Stomach (tissue), 9 donors: Measurements from ENCODE around the gene SELENOV. TPM values are rescaled to one million over a fixed set of nuclear protein-coding genes. Genes with fewer than 3 reads are reported as not detected.

ENCODE experiments used
- DNase-seq, 2 donors: peaks; one replicate each; pipeline versions ENCODE4 v3.0.0 to v3.0.0-alpha.2; 2013 to 2019
- H3K27ac ChIP-seq, 5 donors: fragments of 200-600 bp in 4 of 5; sonication (generic) in 4 of 5; one replicate each; pipeline ENCODE4 v1.5.1; 2013 to 2019; ENCODE audit warnings: mild to moderate bottlenecking in 1 of 5, moderate library complexity in 1 of 5
- H3K27me3 ChIP-seq, 3 donors: fragments of 200-600 bp; sonication (generic); one replicate each; pipeline ENCODE4 v1.5.1; 2017 to 2019; ENCODE audit warnings: mixed run types in 1 of 3
- H3K36me3 ChIP-seq, 4 donors: fragments of 200-600 bp; sonication (generic); 1 replicate in 3 of 4; 2 replicates in 1 of 4; pipeline ENCODE4 v1.5.1; 2016 to 2019
- H3K4me1 ChIP-seq, 4 donors: fragments of 200-600 bp; sonication (generic); one replicate each; pipeline ENCODE4 v1.5.1; 2016 to 2019
- H3K4me3 ChIP-seq, 4 donors: fragments of 200-600 bp; sonication (generic) in 3 of 4; one replicate each; pipeline ENCODE4 v1.5.1; 2016 to 2019; ENCODE audit warnings: mild to moderate bottlenecking in 1 of 4
- H3K9me3 ChIP-seq, 4 donors: fragments of 200-600 bp; sonication (generic); one replicate each; pipeline ENCODE4 v1.5.1; 2016 to 2019
- CTCF ChIP-seq, 7 experiments: fragments of 450-650 bp in 4 of 7; fragments of 200-600 bp in 3 of 7; sonication (generic) in 3 of 7; IDR thresholded peaks; one replicate each; pipeline ENCODE4 v1.5.1; 2016 to 2019; ENCODE audit warnings: antibody characterized with exemption in 7 of 7, control low read depth in 2 of 7, mild to moderate bottlenecking in 1 of 7
- EP300 ChIP-seq: sonication (generic); formaldehyde crosslinking; IDR thresholded peaks from one replicate; pipeline ENCODE4 v1.6.1; 2017; ENCODE audit warnings: antibody characterized with exemption
- POLR2A ChIP-seq, 4 donors: fragments of 450-650 bp; IDR thresholded peaks; one replicate each; pipeline ENCODE4 v1.6.1; 2016; ENCODE audit warnings: antibody characterized with exemption in 4 of 4, control low read depth in 2 of 4, mild to moderate bottlenecking in 1 of 4, moderate library complexity in 1 of 4
- POLR2AphosphoS5 ChIP-seq, 3 donors: sonication (generic); formaldehyde crosslinking; IDR thresholded peaks; one replicate each; pipeline ENCODE4 v1.6.1; 2016; ENCODE audit warnings: antibody characterized with exemption in 3 of 3
- WGBS, 5 donors: extraction: QIAGEN DNeasy Blood & Tissue Kit in 3 of 5; methylation state at CpG; one replicate each; pipeline versions ENCODE4 v1.1.5 to v1.1.7; 2013 to 2018; 5-methylcytosine and 5-hydroxymethylcytosine counted together
- intact Hi-C: fragments of 100-400 bp; cut with DNase I; formaldehyde crosslinking; loops from one replicate; pipeline ENCODE4 v1.15.1; 2023; ENCODE audit warnings: low total_unique reads
- polyA plus RNA-seq, 3 donors: library from polyadenylated mRNA; stranded (reverse); fragments of 200-250 nt; gene quantifications; one replicate each; pipeline ENCODE4 v1.2.3, GENCODE V29; 2013
- total RNA-seq, 5 donors: library from RNA; depleted of rRNA; stranded (reverse); fragments of >200 nt; gene quantifications; one replicate each; pipeline versions ENCODE4 v1.1.0 to v1.2.3, GENCODE V29; 2014 to 2016
- donor health status: healthy with polysubstance abuse.
- donor health status: Bipolar disorder and iron deficiency.
- donor health status: healthy.

Gene SELENOV
- total and polyA plus RNA-seq, 8 donors: not detected

DNA sequence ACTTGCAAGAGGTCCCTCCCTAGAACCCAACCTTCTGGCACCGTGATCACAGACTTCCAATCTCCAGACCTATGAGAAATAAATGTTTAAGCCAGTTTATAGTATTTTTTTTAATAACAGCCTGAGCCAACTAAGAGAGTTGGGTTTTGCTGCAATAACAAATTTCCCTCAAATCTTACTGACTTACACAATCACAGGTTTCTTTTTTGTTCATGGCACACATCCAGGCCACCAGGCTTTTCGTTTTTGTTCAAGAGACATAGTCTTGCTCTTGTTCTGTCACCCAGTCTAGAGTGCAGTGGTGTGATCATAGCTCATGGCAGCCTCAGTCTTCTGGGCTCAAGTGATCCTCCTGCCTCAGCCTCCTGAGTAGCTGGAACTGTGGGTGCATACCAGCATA, 2.0 kb upstream of the SELENOV start:
- no peak for DNase-seq
- no peak overlapping the region for H3K4me3 ChIP-seq
- no peaks in the 10 kb centered on the region for H3K9me3 ChIP-seq
- no peaks in the 10 kb centered on the region for H3K36me3 ChIP-seq
- TF ChIP-seq EP300 (no peak), POLR2A (IDR thresholded peaks at IDR 0.05) (no peak), POLR2AphosphoS5 (IDR thresholded peaks at IDR 0.05) (no peak), CTCF (IDR thresholded peaks at IDR 0.05) (no peak)
- H3K4me1 ChIP-seq: peaks cover 11 to 20% (median 17%) of the 10 kb centered on the region in 4 donors
- no peak overlapping the region for H3K27ac ChIP-seq
- peaks cover 18 to 97% (median 46%) of the 10 kb centered on the region in 3 donors for H3K27me3 ChIP-seq
- intact Hi-C loops: loop anchor here (5.0 kb wide), 1 partner anchor 941 kb away; no protein-coding TSS in a partner anchor
- WGBS, 5 donors: 54 to 67% (median 61%) methylated on average over 2 of the region's 2 CpGs

DNA sequence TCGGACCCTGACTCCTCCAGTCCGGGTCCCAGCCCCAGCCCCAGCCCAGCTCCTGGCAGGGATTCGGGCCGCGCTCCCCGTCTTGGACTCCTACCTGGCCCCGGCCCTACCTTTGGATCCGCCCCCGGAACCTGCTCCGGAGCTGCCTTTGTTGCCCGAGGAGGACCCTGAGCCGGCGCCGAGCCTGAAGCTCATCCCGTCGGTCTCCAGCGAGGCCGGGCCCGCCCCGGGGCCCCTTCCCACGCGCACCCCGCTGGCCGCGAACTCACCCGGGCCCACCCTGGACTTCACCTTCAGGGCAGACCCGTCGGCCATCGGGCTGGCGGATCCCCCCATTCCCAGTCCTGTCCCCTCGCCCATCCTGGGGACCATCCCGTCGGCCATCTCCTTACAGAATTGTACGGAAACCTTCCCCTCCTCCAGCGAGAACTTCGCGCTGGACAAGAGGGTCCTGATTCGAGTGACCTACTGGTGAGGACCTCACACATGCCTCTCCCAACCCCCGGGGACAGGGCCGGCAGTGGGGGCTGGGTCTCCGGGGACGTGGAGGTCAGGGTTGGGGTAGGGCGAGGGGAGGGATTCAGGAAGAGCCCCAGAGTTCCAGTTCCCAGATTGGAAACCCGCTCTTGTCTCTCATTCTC, 732 bp downstream of the SELENOV start:
- intact Hi-C loops: no loop called here
- TF ChIP-seq POLR2A (IDR thresholded peaks at IDR 0.05) (no peak), CTCF (IDR thresholded peaks at IDR 0.05) (no peak), EP300 (no peak), POLR2AphosphoS5 (IDR thresholded peaks at IDR 0.05) (no peak)
- Histone ChIP-seq H3K27me3 (peaks cover 18 to 82% (median 46%) of the 10 kb centered on the region in 3 donors), H3K36me3 (no peaks in the 10 kb centered on the region), H3K4me1 (peaks cover 11 to 20% (median 17%) of the 10 kb centered on the region in 4 donors), H3K9me3 (no peaks in the 10 kb centered on the region), H3K27ac (no peak overlapping the region), H3K4me3 (peak overlapping the region; percentile 30 to 46 (median 36))
- 2 to 5% (median 4%) methylated on average over 16 to 44 of the region's 44 CpGs for WGBS, 5 donors
- DNase-seq: no peak

- Histone ChIP-seq H3K4me3 (no peak overlapping the region), H3K9me3 (no peaks in the 10 kb centered on the region), H3K27ac (no peak overlapping the region), H3K36me3 (no peaks in the 10 kb centered on the region), H3K4me1 (peaks cover 11 to 20% (median 17%) of the 10 kb centered on the region in 4 donors), H3K27me3 (peaks cover 18 to 76% (median 46%) of the 10 kb centered on the region in 3 donors)
- TF ChIP-seq CTCF (IDR thresholded peaks at IDR 0.05) (no peak), POLR2A (IDR thresholded peaks at IDR 0.05) (no peak), POLR2AphosphoS5 (IDR thresholded peaks at IDR 0.05) (no peak), EP300 (no peak)
- 41 to 55% (median 46%) methylated on average over 6 of the region's 6 CpGs for WGBS, 5 donors
- DNase-seq: no peak
- intact Hi-C loops: no loop called here
These were observed 1.3 kb downstream of the SELENOV start for GRCh38 chr19:39516270-39516669.

GRCh38 chr19:39517432-39517831, 2.5 kb downstream of the SELENOV start:
- Histone ChIP-seq H3K27me3 (peaks cover 18 to 64% (median 46%) of the 10 kb centered on the region in 3 donors), H3K4me1 (peaks cover 11 to 20% (median 17%) of the 10 kb centered on the region in 4 donors), H3K27ac (no peak overlapping the region), H3K36me3 (no peaks in the 10 kb centered on the region), H3K9me3 (no peaks in the 10 kb centered on the region), H3K4me3 (no peak overlapping the region)
- no peak for DNase-seq
- 65 to 80% (median 74%) methylated on average over 3 of the region's 3 CpGs for WGBS, 5 donors
- intact Hi-C loops: no loop called here
- TF ChIP-seq POLR2AphosphoS5 (IDR thresholded peaks at IDR 0.05): no peak
- no peak for TF ChIP-seq CTCF (IDR thresholded peaks at IDR 0.05)
- no peak for TF ChIP-seq POLR2A (IDR thresholded peaks at IDR 0.05)
- TF ChIP-seq EP300: no peak
